Neural cell (in vitro differentiated cells): ENCODE data around the gene EIF4G3. TPM values are rescaled to one million over a fixed set of nuclear protein-coding genes. Genes with fewer than 3 reads are reported as not detected.

Experiments used
- H2AFZ ChIP-seq: fragments of 200-600, 300-800 bp; sonication (generic), shearing (Covaris generic); 2 replicates; pipeline ENCODE4 v1.6.0; 2014; ENCODE audit warnings: low read depth, mild to moderate bottlenecking, antibody characterized with exemption, low read length, moderate library complexity
- H3F3A ChIP-seq: fragments of 200-600 bp; shearing (Covaris generic); 2 replicates; pipeline ENCODE4 v1.6.1; 2016; ENCODE audit warnings: mild to moderate bottlenecking, moderate library complexity, mixed read lengths, antibody characterized with exemption, low read length; ENCODE audit not compliant: insufficient read depth, poor library complexity, severe bottlenecking
- H3K27ac ChIP-seq: fragments of 200-600, 300-800 bp; sonication (generic), shearing (Covaris generic); 2 replicates; pipeline ENCODE4 v1.5.1; 2014; ENCODE audit warnings: mild to moderate bottlenecking, low read length, moderate library complexity
- H3K27me3 ChIP-seq: fragments of 300-800, 200-600 bp; sonication (generic), shearing (Covaris generic); 2 replicates; pipeline ENCODE4 v1.6.0; 2014; ENCODE audit warnings: mild to moderate bottlenecking, low read depth, low read length, moderate library complexity; ENCODE audit not compliant: insufficient read depth
- H3K36me3 ChIP-seq: fragments of 300-800, 200-600 bp; sonication (generic), shearing (Covaris generic); 2 replicates; pipeline ENCODE4 v1.5.1; 2014; ENCODE audit warnings: mild to moderate bottlenecking, antibody characterized with exemption, low read length, moderate library complexity; ENCODE audit not compliant: insufficient read depth
- H3K4me2 ChIP-seq: fragments of 300-800, 200-600 bp; sonication (generic), shearing (Covaris generic); 2 replicates; pipeline ENCODE4 v1.6.0; 2014; ENCODE audit warnings: mild to moderate bottlenecking, low read length
- H3K4me3 ChIP-seq: fragments of 300-800, 200-600 bp; sonication (generic), shearing (Covaris generic); 2 replicates; pipeline ENCODE4 v1.5.1; 2014; ENCODE audit warnings: mild to moderate bottlenecking, low read length, moderate library complexity
- H3K79me2 ChIP-seq: fragments of 200-600 bp; shearing (Covaris generic); replicated peaks from 2 replicates; pipeline ENCODE4 v1.6.0; 2014; ENCODE audit warnings: mild to moderate bottlenecking, low read length, moderate library complexity; ENCODE audit not compliant: insufficient read depth
- H3K9ac ChIP-seq: fragments of 300-800, 200-600 bp; sonication (generic), shearing (Covaris generic); 2 replicates; pipeline ENCODE4 v1.6.1; 2016; ENCODE audit warnings: mild to moderate bottlenecking, low read length, mixed read lengths
- H3K9me2 ChIP-seq: fragments of 200-600 bp; shearing (Covaris generic); 2 replicates; pipeline ENCODE4 v1.6.1; 2016; ENCODE audit warnings: mild to moderate bottlenecking, low read length, mixed read lengths; ENCODE audit not compliant: insufficient read depth
- H3K9me3 ChIP-seq: fragments of 200-600, 300-800 bp; sonication (generic), shearing (Covaris generic); 2 replicates; pipeline ENCODE4 v1.6.1; 2016; ENCODE audit warnings: mild to moderate bottlenecking, mixed run types, low read length, moderate library complexity, mixed read lengths
- H4K20me1 ChIP-seq: fragments of 200-600 bp; shearing (Covaris generic); 2 replicates; pipeline ENCODE4 v1.6.1; 2016; ENCODE audit warnings: mild to moderate bottlenecking, mixed run types; ENCODE audit not compliant: insufficient read depth
- CTCF ChIP-seq: fragments of 450-650 bp; IDR thresholded peaks from 2 replicates; pipeline ENCODE4 v1.5.1; 2014; ENCODE audit warnings: antibody characterized with exemption, mild to moderate bottlenecking, moderate library complexity; ENCODE audit not compliant: poor library complexity, severe bottlenecking
- EP300 ChIP-seq: fragments of 450-650 bp; conservative IDR thresholded peaks from 2 replicates; pipeline ENCODE4 v1.6.1; 2014; ENCODE audit warnings: antibody characterized with exemption, mild to moderate bottlenecking, moderate library complexity; ENCODE audit not compliant: poor library complexity, severe bottlenecking
- EZH2 ChIP-seq: fragments of 200-600, 300-800 bp; shearing (Covaris generic), sonication (generic); IDR thresholded peaks from 2 replicates; pipeline ENCODE4 v1.6.1; 2014; ENCODE audit warnings: antibody characterized with exemption, low read length, borderline replicate concordance, mild to moderate bottlenecking; ENCODE audit not compliant: insufficient read depth, poor library complexity, severe bottlenecking
- MXI1 ChIP-seq: fragments of 450-650 bp; conservative IDR thresholded peaks from 2 replicates; pipeline ENCODE4 v1.6.1; 2014; ENCODE audit warnings: antibody characterized with exemption, mild to moderate bottlenecking; ENCODE audit not compliant: poor library complexity, severe bottlenecking
- POLR2AphosphoS5 ChIP-seq: IDR thresholded peaks from 2 replicates; pipeline ENCODE4 v1.6.1; 2012
- RAD21 ChIP-seq: fragments of 450-650 bp; conservative IDR thresholded peaks from 2 replicates; pipeline ENCODE4 v1.6.1; 2014; ENCODE audit warnings: antibody characterized with exemption, mild to moderate bottlenecking, moderate library complexity
- REST ChIP-seq: IDR thresholded peaks from 2 replicates; pipeline ENCODE4 v1.6.1; 2012; ENCODE audit warnings: borderline replicate concordance
- SMC3 ChIP-seq: fragments of 450-650 bp; conservative IDR thresholded peaks from 2 replicates; pipeline ENCODE4 v1.6.1; 2014; ENCODE audit warnings: antibody characterized with exemption, mild to moderate bottlenecking, moderate library complexity; ENCODE audit not compliant: poor library complexity
- TAF1 ChIP-seq: IDR thresholded peaks from 2 replicates; pipeline ENCODE4 v1.6.1; 2012; ENCODE audit warnings: low read depth
- polyA plus RNA-seq: library from polyadenylated mRNA; depleted of rRNA; stranded (reverse); fragments of >200 nt; gene quantifications from 2 replicates; pipeline ENCODE4 v1.2.3, GENCODE V29; 2014

EIF4G3 gene
- polyA plus RNA-seq, 1 donor from 2014 or later, result 56.9 TPM

- Histone ChIP-seq H3K79me2 (no peaks in the 10 kb centered on the region), H3K27me3 (no peaks in the 10 kb centered on the region), H3K9ac (no peak overlapping the region), H3F3A (no peaks in the 10 kb centered on the region), H3K36me3 (peaks cover 5% of the 10 kb centered on the region), H2AFZ (no peak overlapping the region), H3K27ac (no peak overlapping the region), H3K4me2 (no peak overlapping the region), H3K9me3 (no peaks in the 10 kb centered on the region), H4K20me1 (no peaks in the 10 kb centered on the region), H3K9me2 (no peaks in the 10 kb centered on the region), H3K4me3 (no peak overlapping the region)
- no peak for TF ChIP-seq CTCF
- no peak for TF ChIP-seq TAF1
- TF ChIP-seq EZH2, result no peak
- TF ChIP-seq REST, result no peak
- no peak for TF ChIP-seq RAD21
- no peak for TF ChIP-seq POLR2AphosphoS5
- no peak for TF ChIP-seq SMC3
- TF ChIP-seq MXI1, result no peak
- no peak for TF ChIP-seq EP300
Observed at GRCh38 chr1:20882837-20883236, 293.9 kb downstream of the EIF4G3 start.

- no peaks in the 10 kb centered on the region for H3K36me3 ChIP-seq
- no peak overlapping the region for H2AFZ ChIP-seq
- H3K27me3 ChIP-seq, result no peaks in the 10 kb centered on the region
- no peaks in the 10 kb centered on the region for H3K79me2 ChIP-seq
- H3K27ac ChIP-seq, result no peak overlapping the region
- no peaks in the 10 kb centered on the region for H3F3A ChIP-seq
- H3K4me3 ChIP-seq, result no peak overlapping the region
- no peak for TF ChIP-seq EZH2
- no peak overlapping the region for H3K9ac ChIP-seq
- no peaks in the 10 kb centered on the region for H3K9me3 ChIP-seq
- no peaks in the 10 kb centered on the region for H3K9me2 ChIP-seq
- no peak overlapping the region for H3K4me2 ChIP-seq
- no peaks in the 10 kb centered on the region for H4K20me1 ChIP-seq
Observed at GRCh38 chr1:20878799-20879198, 297.9 kb downstream of the EIF4G3 start.
